GM19240 (cell line): Measurements from ENCODE around the gene HPCA.
"Not testable (repeated sequence)": the region's sequence is repeated elsewhere in the genome, so short reads cannot be mapped to it uniquely, and the experiment has no call there.

Experiments
- DNase-seq: peaks from one replicate; pipeline ENCODE4 v3.0.0; 2011; ENCODE audit warnings: low spot score; ENCODE audit not compliant: insufficient read length

HPCA gene

GRCh38 chr1:32901823-32902534 is 15.7 kb downstream of the HPCA start:
- no peak for DNase-seq

GRCh38 chr1:32902535-32902920 is 16.2 kb downstream of the HPCA start:
- DNase-seq = peak; percentile 0

- no peak for DNase-seq
These were observed 17.9 kb downstream of the HPCA start for GRCh38 chr1:32903991-32904785.

GRCh38 chr1:32904797-32905196 is 18.5 kb downstream of the HPCA start:
- DNase-seq = no peak

GRCh38 chr1:32905588-32905987 is 19.3 kb downstream of the HPCA start:
- DNase-seq = not testable (repeated sequence)

GRCh38 chr1:32906654-32907053 is 20.4 kb downstream of the HPCA start:
- DNase-seq = no peak

GRCh38 chr1:32907435-32907834 is 21.1 kb downstream of the HPCA start:
- DNase-seq = no peak

- no peak for DNase-seq
These were observed 24.0 kb downstream of the HPCA start for GRCh38 chr1:32910319-32910718.

GRCh38 chr1:32915766-32916706 is 29.7 kb downstream of the HPCA start:
- no peak for DNase-seq

- DNase-seq = no peak
These were observed 31.2 kb downstream of the HPCA start for GRCh38 chr1:32917521-32917920.

GRCh38 chr1:32918179-32918578 is 31.9 kb downstream of the HPCA start:
- DNase-seq = no peak

GRCh38 chr1:32919811-32920733 is 33.8 kb downstream of the HPCA start:
- DNase-seq = no peak

- no peak for DNase-seq
These were observed 34.5 kb downstream of the HPCA start for GRCh38 chr1:32920833-32921232.

- no peak for DNase-seq
These were observed 38.6 kb downstream of the HPCA start for GRCh38 chr1:32924881-32925344.

- DNase-seq = no peak
These were observed 39.3 kb downstream of the HPCA start for GRCh38 chr1:32925403-32926162.

- no peak for DNase-seq
These were observed 40.3 kb downstream of the HPCA start for GRCh38 chr1:32926562-32926961.

- no peak for DNase-seq
These were observed 41.1 kb downstream of the HPCA start for GRCh38 chr1:32927441-32927840.

- DNase-seq = no peak
These were observed 42.0 kb downstream of the HPCA start for GRCh38 chr1:32928285-32928684.

GRCh38 chr1:32928715-32929114 is 42.4 kb downstream of the HPCA start:
- no peak for DNase-seq

- no peak for DNase-seq
These were observed 43.1 kb downstream of the HPCA start for GRCh38 chr1:32929366-32929765.
